ENCODE data around the gene LAPTM4A.

LAPTM4A gene

DNA sequence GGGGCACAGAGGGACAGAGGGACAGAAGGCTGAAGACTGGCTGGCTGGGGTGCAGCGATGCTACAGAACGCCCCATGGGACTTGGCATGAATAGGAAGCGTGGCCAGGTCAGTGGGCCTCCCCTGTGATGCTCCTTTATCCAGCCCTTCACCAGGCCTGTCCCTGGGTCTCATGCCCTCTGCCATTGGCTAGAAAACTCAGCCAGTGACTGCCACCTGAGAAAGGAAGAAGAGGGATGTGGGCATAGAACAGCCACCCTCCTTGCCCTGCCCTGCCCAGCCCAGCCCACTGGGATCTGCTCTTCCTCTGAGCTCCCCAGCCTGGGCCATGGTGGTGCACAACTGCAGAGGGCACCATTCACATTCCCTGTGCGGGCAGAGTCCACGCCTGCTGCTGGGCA lies 10.5 kb upstream of the LAPTM4A start:
- H3K4me1 ChIP-seq (ENCODE audit: control insufficient read depth, low read depth, low read length), result no peaks in the 10 kb centered on the region
- no peak overlapping the region for H3K4me3 ChIP-seq (ENCODE audit: low read length)

DNA sequence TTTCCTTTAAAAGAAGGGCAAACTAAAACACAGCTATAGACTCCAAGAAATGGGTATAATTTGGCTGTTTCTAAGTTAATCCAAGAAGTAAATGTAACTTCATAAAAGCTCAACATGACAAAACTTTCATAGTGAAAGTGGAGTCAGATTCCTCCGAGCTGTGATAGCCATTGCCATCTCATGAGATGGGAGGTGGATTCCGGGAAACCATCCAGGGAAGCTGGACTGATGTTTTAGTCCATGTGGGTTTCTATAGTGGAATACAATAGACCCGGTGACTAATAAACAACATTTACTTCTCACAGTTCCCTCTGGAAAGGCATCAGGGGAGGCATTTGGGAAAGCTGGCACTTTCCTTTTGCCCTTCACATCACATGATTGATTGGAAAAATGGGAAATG lies 10.0 kb upstream of the LAPTM4A start:
- Histone ChIP-seq H3K4me3 (ENCODE audit: low read length) (no peak overlapping the region), H3K4me2 (ENCODE audit: low read length) (no peak overlapping the region), H2BK5ac (ENCODE audit: low read length) (no peak overlapping the region), H3K79me1 (ENCODE audit: low read length) (no peaks in the 10 kb centered on the region), H3K27ac (ENCODE audit: low read depth, low read length) (no peak overlapping the region), H3K79me2 (ENCODE audit: control insufficient read depth, insufficient read depth, low read length) (no peaks in the 10 kb centered on the region), H3K36me3 (ENCODE audit: control insufficient read depth, insufficient read depth, low read length) (no peaks in the 10 kb centered on the region), H3K4me1 (ENCODE audit: control insufficient read depth, low read depth, low read length) (no peaks in the 10 kb centered on the region), H3K9ac (ENCODE audit: low read length) (no peak overlapping the region), H3K56ac (ENCODE audit: low read length) (no peak overlapping the region), H4K8ac (ENCODE audit: low read depth, low read length) (no peak overlapping the region), H3K4ac (ENCODE audit: low read depth, low read length) (no peak overlapping the region), H3K23ac (ENCODE audit: low read length) (no peak overlapping the region), H2AK5ac (ENCODE audit: low read length) (no peak overlapping the region), H2BK120ac (ENCODE audit: low read depth, low read length) (no peak overlapping the region), H4K5ac (ENCODE audit: low read length) (no peak overlapping the region), H3K18ac (ENCODE audit: low read length) (no peak overlapping the region), H2BK15ac (replicated peaks; ENCODE audit: low read depth) (no peak overlapping the region), H3K27me3 (ENCODE audit: insufficient read depth, low read length, poor library complexity) (no peaks in the 10 kb centered on the region)
- DNase-seq, result no peak
- no CpG with 5 or more reads among the region's 3 CpGs for WGBS (ENCODE audit: extremely low coverage, insufficient coverage, low lambda C conversion rate)

More for the DNA sequence above, 10.5 kb upstream of the LAPTM4A start:
- no peak overlapping the region for H2BK5ac ChIP-seq (ENCODE audit: low read length)
- H3K79me2 ChIP-seq (ENCODE audit: control insufficient read depth, insufficient read depth, low read length), result no peaks in the 10 kb centered on the region
- WGBS (ENCODE audit: extremely low coverage, insufficient coverage, low lambda C conversion rate), result no CpG with 5 or more reads among the region's 5 CpGs
- no peak overlapping the region for H3K27ac ChIP-seq (ENCODE audit: low read depth, low read length)
- H3K27me3 ChIP-seq (ENCODE audit: insufficient read depth, low read length, poor library complexity), result no peaks in the 10 kb centered on the region
- no peak overlapping the region for H3K4me2 ChIP-seq (ENCODE audit: low read length)
- H3K23ac ChIP-seq (ENCODE audit: low read length), result no peak overlapping the region
- H2AK5ac ChIP-seq (ENCODE audit: low read length), result no peak overlapping the region
- no peak overlapping the region for H3K9ac ChIP-seq (ENCODE audit: low read length)
- H3K56ac ChIP-seq (ENCODE audit: low read length), result no peak overlapping the region
- H2BK120ac ChIP-seq (ENCODE audit: low read depth, low read length), result no peak overlapping the region
- no peak overlapping the region for H3K18ac ChIP-seq (ENCODE audit: low read length)
- DNase-seq, result no peak
- no peak overlapping the region for H4K8ac ChIP-seq (ENCODE audit: low read depth, low read length)
- H3K36me3 ChIP-seq (ENCODE audit: control insufficient read depth, insufficient read depth, low read length), result no peaks in the 10 kb centered on the region
- H3K4ac ChIP-seq (ENCODE audit: low read depth, low read length), result no peak overlapping the region
- H3K79me1 ChIP-seq (ENCODE audit: low read length), result no peaks in the 10 kb centered on the region
- H2BK15ac ChIP-seq (replicated peaks; ENCODE audit: low read depth), result no peak overlapping the region
- H4K5ac ChIP-seq (ENCODE audit: low read length), result no peak overlapping the region

DNA sequence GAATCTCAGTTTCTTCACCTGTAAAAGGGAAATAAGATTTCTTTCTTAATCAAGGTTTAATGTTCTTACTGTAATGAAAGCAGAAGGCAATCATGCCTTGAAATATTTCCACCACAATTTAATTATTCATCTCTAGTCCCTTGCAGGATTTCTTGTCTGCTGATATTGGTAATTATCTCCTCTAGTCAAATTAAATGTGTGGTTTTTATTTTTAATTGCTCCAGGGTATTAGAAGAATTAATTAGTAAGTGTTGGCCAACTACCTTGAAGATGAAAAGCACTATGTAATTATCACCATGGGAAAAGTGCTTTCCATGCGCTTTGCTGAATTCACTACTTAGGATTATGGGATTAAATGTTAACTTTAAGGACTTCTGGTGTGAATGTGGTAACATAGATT lies 8.7 kb upstream of the LAPTM4A start:
- Histone ChIP-seq H3K36me3 (ENCODE audit: control insufficient read depth, insufficient read depth, low read length) (no peaks in the 10 kb centered on the region), H3K79me2 (ENCODE audit: control insufficient read depth, insufficient read depth, low read length) (no peaks in the 10 kb centered on the region), H2BK120ac (ENCODE audit: low read depth, low read length) (no peak overlapping the region), H2BK5ac (ENCODE audit: low read length) (no peak overlapping the region), H4K8ac (ENCODE audit: low read depth, low read length) (no peak overlapping the region), H3K23ac (ENCODE audit: low read length) (no peak overlapping the region), H3K18ac (ENCODE audit: low read length) (no peak overlapping the region), H2AK5ac (ENCODE audit: low read length) (no peak overlapping the region), H3K27me3 (ENCODE audit: insufficient read depth, low read length, poor library complexity) (no peaks in the 10 kb centered on the region), H3K4me2 (ENCODE audit: low read length) (no peak overlapping the region), H3K4ac (ENCODE audit: low read depth, low read length) (no peak overlapping the region), H3K4me3 (ENCODE audit: low read length) (no peak overlapping the region), H3K27ac (ENCODE audit: low read depth, low read length) (no peak overlapping the region), H3K56ac (ENCODE audit: low read length) (no peak overlapping the region), H4K5ac (ENCODE audit: low read length) (no peak overlapping the region), H3K9ac (ENCODE audit: low read length) (no peak overlapping the region), H3K79me1 (ENCODE audit: low read length) (no peaks in the 10 kb centered on the region), H3K4me1 (ENCODE audit: control insufficient read depth, low read depth, low read length) (no peaks in the 10 kb centered on the region), H2BK15ac (replicated peaks; ENCODE audit: low read depth) (no peak overlapping the region)
- no peak for DNase-seq
- no CpG with 5 or more reads among the region's 1 CpG for WGBS (ENCODE audit: extremely low coverage, insufficient coverage, low lambda C conversion rate)

DNA sequence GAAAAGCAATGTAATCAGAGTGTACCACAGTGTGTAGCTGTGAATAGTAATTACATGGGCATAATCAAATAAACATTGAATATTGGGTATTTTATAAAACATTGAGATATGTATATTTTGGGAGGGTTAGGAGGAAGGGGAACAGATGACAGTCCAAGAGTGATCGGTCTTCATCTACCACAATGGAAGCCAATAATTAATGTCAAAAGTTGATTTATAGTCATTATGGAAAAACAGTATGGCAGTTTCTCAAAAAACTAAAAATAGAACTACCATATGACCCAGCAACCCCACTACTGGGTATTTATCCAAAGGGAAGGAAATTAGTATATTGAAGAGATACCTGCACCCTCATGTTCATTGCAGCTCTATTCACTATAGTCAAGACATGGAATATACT lies 5.8 kb upstream of the LAPTM4A start:
- WGBS (ENCODE audit: extremely low coverage, insufficient coverage, low lambda C conversion rate), result no CpG with 5 or more reads among the region's 1 CpG
- no peaks in the 10 kb centered on the region for H3K36me3 ChIP-seq (ENCODE audit: control insufficient read depth, insufficient read depth, low read length)
- no peak overlapping the region for H2BK5ac ChIP-seq (ENCODE audit: low read length)
- no peak overlapping the region for H2BK120ac ChIP-seq (ENCODE audit: low read depth, low read length)
- no peak overlapping the region for H3K4me2 ChIP-seq (ENCODE audit: low read length)
- no peak overlapping the region for H4K5ac ChIP-seq (ENCODE audit: low read length)
- H3K27ac ChIP-seq (ENCODE audit: low read depth, low read length), result no peak overlapping the region
- no peaks in the 10 kb centered on the region for H3K4me1 ChIP-seq (ENCODE audit: control insufficient read depth, low read depth, low read length)
- no peaks in the 10 kb centered on the region for H3K79me2 ChIP-seq (ENCODE audit: control insufficient read depth, insufficient read depth, low read length)
- H3K9ac ChIP-seq (ENCODE audit: low read length), result no peak overlapping the region
- no peak overlapping the region for H3K56ac ChIP-seq (ENCODE audit: low read length)
- H4K8ac ChIP-seq (ENCODE audit: low read depth, low read length), result no peak overlapping the region
- H3K27me3 ChIP-seq (ENCODE audit: insufficient read depth, low read length, poor library complexity), result no peaks in the 10 kb centered on the region
- no peak overlapping the region for H2AK5ac ChIP-seq (ENCODE audit: low read length)
- H3K4ac ChIP-seq (ENCODE audit: low read depth, low read length), result no peak overlapping the region
- no peak for DNase-seq
- no peak overlapping the region for H3K4me3 ChIP-seq (ENCODE audit: low read length)
- H3K23ac ChIP-seq (ENCODE audit: low read length), result no peak overlapping the region
- no peak overlapping the region for H3K18ac ChIP-seq (ENCODE audit: low read length)
- H2BK15ac ChIP-seq (replicated peaks; ENCODE audit: low read depth), result no peak overlapping the region
- H3K79me1 ChIP-seq (ENCODE audit: low read length), result no peaks in the 10 kb centered on the region

DNA sequence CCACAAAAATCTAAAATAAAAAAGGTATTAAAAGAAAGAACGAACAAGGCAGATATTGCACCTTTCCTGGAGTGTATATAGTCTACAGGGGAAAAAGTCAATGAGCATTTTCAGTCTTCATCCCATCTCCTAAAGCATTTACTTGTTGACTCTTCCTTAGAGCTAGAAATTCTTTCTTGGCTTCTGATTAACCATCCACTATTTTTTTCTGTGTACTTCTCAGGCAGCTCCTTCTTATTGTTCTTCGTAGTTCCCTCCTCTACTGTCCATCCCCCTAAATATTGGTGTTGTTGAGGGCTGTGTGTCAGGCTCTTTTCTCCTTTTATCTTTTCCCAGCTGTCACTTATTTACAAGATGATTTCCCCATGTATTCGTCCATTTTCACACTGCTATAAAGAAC lies 3.5 kb upstream of the LAPTM4A start:
- no peak overlapping the region for H3K56ac ChIP-seq (ENCODE audit: low read length)
- H3K27ac ChIP-seq (ENCODE audit: low read depth, low read length), result no peak overlapping the region
- no peak overlapping the region for H3K4ac ChIP-seq (ENCODE audit: low read depth, low read length)
- H3K79me2 ChIP-seq (ENCODE audit: control insufficient read depth, insufficient read depth, low read length), result peaks cover 14% of the 10 kb centered on the region
- no peaks in the 10 kb centered on the region for H3K27me3 ChIP-seq (ENCODE audit: insufficient read depth, low read length, poor library complexity)
- WGBS (ENCODE audit: extremely low coverage, insufficient coverage, low lambda C conversion rate), result no CpG with 5 or more reads among the region's 3 CpGs
- no peak overlapping the region for H3K9ac ChIP-seq (ENCODE audit: low read length)
- H3K23ac ChIP-seq (ENCODE audit: low read length), result no peak overlapping the region
- H2BK120ac ChIP-seq (ENCODE audit: low read depth, low read length), result no peak overlapping the region
- no peak overlapping the region for H3K18ac ChIP-seq (ENCODE audit: low read length)
- no peak overlapping the region for H4K8ac ChIP-seq (ENCODE audit: low read depth, low read length)
- no peaks in the 10 kb centered on the region for H3K4me1 ChIP-seq (ENCODE audit: control insufficient read depth, low read depth, low read length)
- no peaks in the 10 kb centered on the region for H3K79me1 ChIP-seq (ENCODE audit: low read length)
- H2BK5ac ChIP-seq (ENCODE audit: low read length), result no peak overlapping the region
- no peak overlapping the region for H2BK15ac ChIP-seq (replicated peaks; ENCODE audit: low read depth)
- no peak overlapping the region for H3K4me2 ChIP-seq (ENCODE audit: low read length)
- no peak overlapping the region for H2AK5ac ChIP-seq (ENCODE audit: low read length)
- no peaks in the 10 kb centered on the region for H3K36me3 ChIP-seq (ENCODE audit: control insufficient read depth, insufficient read depth, low read length)
- DNase-seq, result no peak
- H4K5ac ChIP-seq (ENCODE audit: low read length), result no peak overlapping the region
- H3K4me3 ChIP-seq (ENCODE audit: low read length), result no peak overlapping the region

DNA sequence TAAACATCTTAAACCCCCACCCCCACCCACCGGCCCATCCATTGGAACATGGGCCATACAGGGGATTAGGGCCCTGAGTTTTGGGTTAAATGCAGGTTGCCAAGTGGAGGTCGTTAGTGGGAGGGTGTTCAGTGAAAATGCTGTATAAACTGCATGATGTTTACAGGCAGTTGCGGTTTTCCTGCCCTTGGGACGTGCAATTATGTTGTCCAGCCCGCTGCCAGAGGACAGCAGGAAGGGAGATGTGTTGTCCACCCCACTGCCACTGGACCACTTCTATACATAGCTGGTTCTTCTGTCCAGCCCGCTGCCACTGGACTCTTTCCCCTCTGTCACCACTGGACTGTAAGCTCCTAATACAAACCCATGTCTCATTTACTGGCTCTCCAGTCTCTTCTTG lies 2.7 kb upstream of the LAPTM4A start:
- no peak overlapping the region for H3K23ac ChIP-seq (ENCODE audit: low read length)

More for the DNA sequence above, 2.7 kb upstream of the LAPTM4A start:
- Histone ChIP-seq H3K4me3 (ENCODE audit: low read length) (no peak overlapping the region), H3K36me3 (ENCODE audit: control insufficient read depth, insufficient read depth, low read length) (no peaks in the 10 kb centered on the region), H3K9ac (ENCODE audit: low read length) (no peak overlapping the region), H4K8ac (ENCODE audit: low read depth, low read length) (no peak overlapping the region), H3K27ac (ENCODE audit: low read depth, low read length) (no peak overlapping the region), H3K79me2 (ENCODE audit: control insufficient read depth, insufficient read depth, low read length) (peaks cover 22% of the 10 kb centered on the region), H3K79me1 (ENCODE audit: low read length) (no peaks in the 10 kb centered on the region), H3K27me3 (ENCODE audit: insufficient read depth, low read length, poor library complexity) (no peaks in the 10 kb centered on the region), H3K4me2 (ENCODE audit: low read length) (no peak overlapping the region), H2BK120ac (ENCODE audit: low read depth, low read length) (no peak overlapping the region), H3K18ac (ENCODE audit: low read length) (no peak overlapping the region), H3K4ac (ENCODE audit: low read depth, low read length) (no peak overlapping the region), H3K4me1 (ENCODE audit: control insufficient read depth, low read depth, low read length) (no peaks in the 10 kb centered on the region), H2BK5ac (ENCODE audit: low read length) (no peak overlapping the region), H3K56ac (ENCODE audit: low read length) (no peak overlapping the region), H2BK15ac (replicated peaks; ENCODE audit: low read depth) (no peak overlapping the region), H4K5ac (ENCODE audit: low read length) (no peak overlapping the region), H2AK5ac (ENCODE audit: low read length) (peak overlapping the region; percentile 9)
- DNase-seq, result no peak
- no CpG with 5 or more reads among the region's 6 CpGs for WGBS (ENCODE audit: extremely low coverage, insufficient coverage, low lambda C conversion rate)

All from mesendoderm (in vitro differentiated cells).